ENCODE measurements around the gene GAS2L3.
"Not testable (repeated sequence)": the region's sequence is repeated elsewhere in the genome, so short reads cannot be mapped to it uniquely, and the experiment has no call there.

GAS2L3 gene

DNA sequence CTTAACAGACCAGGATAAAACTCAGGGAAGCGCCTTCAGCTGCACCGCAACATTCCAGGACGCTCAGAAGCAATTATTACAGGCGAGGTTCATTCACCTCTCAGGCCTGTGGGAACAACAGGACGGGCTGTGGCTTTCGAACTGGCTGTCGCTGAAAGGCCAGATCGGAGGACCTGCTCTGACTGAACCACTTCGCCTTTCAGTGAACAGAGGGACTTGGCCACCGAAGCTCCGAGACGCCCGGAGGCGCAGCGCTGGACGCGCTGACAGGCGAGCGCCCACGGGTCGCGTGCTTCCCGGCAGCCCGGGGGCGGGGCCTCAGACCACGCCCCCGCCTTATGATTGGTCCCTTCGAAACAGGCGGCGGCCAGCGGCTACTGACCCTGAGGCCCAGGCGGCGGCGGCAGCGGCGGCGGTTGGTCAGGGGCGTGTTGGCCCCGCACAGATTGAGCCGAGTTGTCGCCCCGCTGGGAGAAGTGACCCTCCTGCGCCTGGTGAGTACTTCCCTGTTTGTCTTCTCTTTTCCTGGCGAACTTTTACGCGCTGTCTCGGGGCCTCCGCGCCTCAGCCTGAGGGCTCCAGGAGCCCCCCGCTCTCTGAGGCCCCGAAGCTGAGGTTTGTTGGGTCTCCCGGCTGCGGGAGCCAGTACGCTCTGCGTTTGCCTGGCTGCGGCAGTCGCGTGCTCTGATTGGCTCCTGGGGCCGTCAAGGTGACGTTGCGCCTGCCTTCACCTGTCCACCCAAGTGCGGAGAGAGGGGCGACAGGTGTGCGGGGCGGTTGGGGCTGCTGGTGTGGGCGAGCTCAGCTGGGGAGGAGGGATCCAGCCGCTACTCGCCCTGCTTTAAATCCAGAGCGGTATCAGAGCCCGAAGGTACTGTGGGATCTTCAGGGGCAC is at the start of gene GAS2L3:
GAS2L3 (plus strand) TSS at position 393 of the 895 bp plus-strand sequence. CDS start 21,221 bp downstream, outside the sequence.
- DNase-seq, result peak; percentile 40 to 82

GRCh38 chr12:100528034-100528433 is 45.5 kb upstream of the GAS2L3 start:
- DNase-seq, result no peak

- no peak for DNase-seq
These were observed 44.9 kb upstream of the GAS2L3 start for GRCh38 chr12:100528471-100529127.

DNA sequence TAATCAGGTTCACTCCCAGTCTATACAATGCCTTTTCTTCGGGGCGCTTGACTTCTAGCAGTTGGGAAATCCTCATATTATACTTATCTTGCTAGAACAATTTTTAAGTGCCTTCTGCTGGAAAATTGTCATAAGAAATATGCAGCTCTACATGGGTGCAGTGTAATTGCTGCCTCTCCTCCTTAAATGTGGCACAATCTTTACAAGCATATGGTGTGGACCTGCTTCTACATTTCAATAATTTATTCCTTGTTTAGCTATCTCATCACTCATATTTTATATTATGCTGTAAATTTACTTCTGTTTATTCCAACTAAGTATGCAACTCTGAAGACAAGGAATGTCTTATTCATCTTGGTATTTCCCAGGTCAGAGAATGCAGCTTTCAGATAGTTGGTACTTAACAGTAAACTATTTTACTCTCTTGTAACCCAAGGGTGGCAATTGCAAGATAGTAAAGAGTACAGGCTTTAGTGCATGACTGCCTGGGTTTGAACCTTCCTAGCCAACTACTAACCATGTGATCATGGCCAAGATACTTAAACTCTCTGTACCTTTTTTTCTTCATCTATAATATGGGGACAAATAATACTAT is 43.6 kb upstream of the GAS2L3 start:
- no peak for DNase-seq

DNA sequence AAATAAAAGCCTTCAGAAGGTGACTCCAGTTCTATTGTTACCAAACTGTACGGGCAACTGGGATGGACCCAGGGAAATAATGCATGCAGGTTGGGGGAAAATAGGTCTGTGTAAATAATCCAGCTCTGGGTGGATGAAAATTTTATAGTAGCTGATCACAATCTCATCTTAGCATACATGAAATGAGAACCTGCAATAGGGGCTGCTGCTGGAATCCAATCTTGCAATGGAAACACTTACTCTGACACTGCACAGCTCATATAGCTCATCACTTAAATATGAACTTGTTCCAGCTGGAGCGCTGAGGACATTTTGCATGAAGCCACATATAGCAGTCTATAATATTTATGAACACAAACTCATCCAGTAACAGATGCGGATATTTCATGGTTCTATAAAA is 40.1 kb upstream of the GAS2L3 start:
- DNase-seq, result no peak

DNA sequence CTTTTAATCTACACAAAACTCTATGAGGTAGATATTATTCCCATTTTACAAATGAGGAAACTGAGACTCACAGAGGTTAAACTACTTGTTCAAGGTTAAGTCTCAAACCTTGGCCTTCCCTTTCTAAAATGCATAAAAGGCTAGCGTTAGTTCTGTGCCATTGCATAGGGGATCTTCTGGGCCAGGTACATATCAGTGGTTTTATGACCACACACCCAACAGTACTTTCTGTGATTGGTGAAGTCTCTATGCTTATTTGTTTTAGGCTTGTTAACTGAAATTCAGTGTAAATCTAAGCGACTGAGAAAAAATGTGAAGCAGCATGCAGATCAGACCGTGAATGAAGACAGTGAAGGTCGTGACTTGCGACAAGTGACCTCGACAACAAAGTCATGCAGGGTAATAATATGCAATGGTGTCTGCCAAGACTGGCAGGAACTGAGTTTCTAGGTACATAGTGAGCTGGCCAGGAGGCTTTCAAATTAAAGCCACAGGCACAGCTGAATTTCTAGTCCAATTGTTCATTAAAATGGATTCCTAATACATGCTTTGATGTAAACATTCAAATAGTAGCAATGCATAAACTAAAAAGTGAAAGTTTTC is 38.8 kb upstream of the GAS2L3 start:
- DNase-seq, result no peak

GRCh38 chr12:100539202-100539601 is 34.3 kb upstream of the GAS2L3 start:
- no peak for DNase-seq

GRCh38 chr12:100544165-100544564 is 29.3 kb upstream of the GAS2L3 start:
- no peak for DNase-seq

- no peak for DNase-seq
These were observed 28.4 kb upstream of the GAS2L3 start for GRCh38 chr12:100545092-100545491.

- peak in 1 of 2 experiments; percentile 24 for DNase-seq
These were observed 19.5 kb upstream of the GAS2L3 start for GRCh38 chr12:100553936-100554335.

- DNase-seq, result peak; percentile 62 to 82
These were observed 18.8 kb upstream of the GAS2L3 start for GRCh38 chr12:100554608-100555077.

DNA sequence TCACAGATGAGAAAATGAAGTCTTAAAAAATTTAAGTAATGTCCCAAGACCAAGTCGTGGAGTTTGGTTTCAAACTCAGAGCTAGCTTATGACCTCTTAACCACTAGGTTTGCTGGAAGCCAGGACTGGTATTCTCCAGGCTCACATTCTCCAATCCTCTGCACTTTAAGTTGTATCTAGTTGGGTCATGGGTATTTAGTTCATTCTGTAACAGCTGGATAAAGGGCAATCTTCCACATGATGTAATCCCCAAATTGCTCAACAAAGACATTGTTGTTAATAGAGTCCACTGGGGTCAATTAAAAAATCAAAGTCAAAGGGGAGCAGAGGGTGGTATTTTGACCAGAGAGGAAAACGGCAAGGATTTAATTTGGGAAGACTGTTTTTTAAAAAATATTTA is 17.8 kb upstream of the GAS2L3 start:
- DNase-seq, result no peak

GRCh38 chr12:100557357-100557756 is 16.1 kb upstream of the GAS2L3 start:
- no peak for DNase-seq

DNA sequence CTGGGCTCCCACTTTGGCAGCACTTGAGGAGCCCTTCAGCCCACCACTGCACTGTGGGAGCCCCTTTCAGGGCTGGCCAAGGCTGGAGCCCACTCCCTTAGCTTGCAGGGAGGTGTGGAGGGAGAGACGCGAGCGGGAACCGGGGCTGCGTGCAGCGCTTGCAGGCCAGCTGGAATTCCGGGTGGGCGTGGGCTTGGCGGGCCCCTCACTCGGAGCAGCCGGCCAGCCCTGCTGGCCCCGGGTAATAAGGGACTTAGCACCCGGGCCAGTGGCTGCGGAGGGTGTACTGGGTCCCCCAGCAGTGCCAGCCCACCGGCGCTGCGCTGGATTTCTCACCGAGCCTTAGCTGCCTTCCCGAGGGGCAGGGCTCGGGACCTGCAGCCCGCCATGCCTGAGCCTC is 14.2 kb upstream of the GAS2L3 start:
- DNase-seq, result not testable (repeated sequence)

GRCh38 chr12:100564090-100564489 is 9.4 kb upstream of the GAS2L3 start:
- DNase-seq, result no peak

DNA sequence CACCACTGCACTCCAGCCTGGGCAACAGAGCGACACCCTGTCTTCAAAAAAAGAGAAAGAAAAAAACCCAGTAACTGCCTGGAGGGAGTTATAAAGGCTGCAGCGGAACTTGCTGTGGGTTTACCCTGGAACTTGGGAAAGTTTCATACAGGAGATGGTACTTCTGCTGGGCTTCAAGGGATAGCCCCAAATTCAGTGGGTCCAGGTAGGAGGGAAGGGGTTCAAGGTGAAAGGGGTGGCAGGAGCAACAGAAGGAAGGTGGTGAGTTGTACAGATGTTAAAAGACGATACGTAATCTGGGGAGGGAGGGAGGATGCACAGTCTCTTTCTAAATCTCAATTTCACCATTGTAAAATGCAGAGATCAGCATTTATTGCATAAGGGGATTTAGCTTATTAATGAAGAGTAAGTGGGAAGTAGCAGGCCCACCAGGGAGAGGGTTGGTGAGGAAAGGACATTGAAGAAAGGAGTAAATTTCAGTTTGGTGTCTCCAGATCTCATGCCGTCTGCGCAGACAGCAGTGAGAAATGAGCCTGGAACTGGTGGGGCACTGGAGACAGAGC is 8.5 kb upstream of the GAS2L3 start:
- peak in 1 of 2 experiments; percentile 17 for DNase-seq

DNA sequence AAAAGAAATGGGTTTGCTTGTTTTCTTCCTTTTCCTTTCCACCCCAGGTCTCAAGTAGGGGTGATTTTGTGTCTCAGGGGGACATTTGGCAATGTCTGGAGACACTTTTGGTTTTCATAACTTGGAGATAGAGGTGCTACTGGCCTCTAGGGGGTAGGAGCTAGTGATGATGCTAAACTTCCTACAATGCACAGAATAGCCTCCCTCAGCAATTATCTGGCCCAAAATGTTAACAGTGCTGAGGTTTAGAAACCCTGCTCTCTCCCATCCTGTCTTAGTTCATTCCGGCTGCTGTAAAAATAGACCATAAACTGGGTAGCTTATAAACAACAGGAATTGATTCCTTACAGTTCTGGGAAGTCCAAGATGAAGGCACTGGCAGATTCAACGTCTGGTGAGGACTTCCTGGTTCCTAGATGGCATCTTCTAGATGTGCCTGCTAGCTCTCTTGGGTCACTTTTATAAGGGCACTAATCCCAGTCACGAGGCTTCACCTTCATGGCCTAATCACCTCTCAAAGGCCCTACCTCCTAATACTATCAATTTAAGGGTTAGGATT is 7.4 kb upstream of the GAS2L3 start:
- DNase-seq, result no peak

DNA sequence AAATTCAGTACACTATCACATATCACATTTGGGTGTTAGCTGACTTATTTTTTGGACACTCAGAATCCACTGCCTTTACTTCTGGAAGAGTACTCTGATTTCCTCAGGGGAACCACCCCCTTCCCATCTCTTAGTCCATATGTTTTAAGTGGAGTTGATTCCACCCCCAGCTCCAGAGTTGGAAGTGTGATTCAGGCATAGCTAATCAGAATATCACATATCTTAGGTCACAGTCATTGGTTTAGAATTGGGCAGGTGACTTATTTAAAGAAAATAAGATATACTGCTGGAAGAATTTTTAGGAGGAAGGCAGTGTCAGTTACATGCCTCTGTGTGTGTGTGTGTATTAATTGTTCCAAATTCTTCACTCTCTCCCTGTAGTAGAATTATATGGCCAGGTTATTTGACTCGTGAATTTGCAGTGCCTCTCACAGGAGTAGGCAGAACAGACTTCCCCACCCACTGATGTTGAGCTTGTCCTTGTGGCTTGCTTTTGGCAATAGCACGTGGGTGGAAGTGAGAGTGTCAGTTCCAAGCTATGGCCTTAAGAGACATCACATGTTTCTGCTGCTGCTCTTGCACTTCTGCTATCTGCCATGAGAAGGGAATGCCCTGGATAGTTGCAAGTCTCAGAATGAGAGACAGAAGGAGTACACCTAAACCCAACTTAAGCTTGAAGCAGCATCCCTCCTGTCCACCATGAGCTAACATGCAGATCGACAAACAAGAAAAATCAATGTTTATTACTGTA is 6.4 kb upstream of the GAS2L3 start:
- DNase-seq, result no peak

- no peak for DNase-seq
These were observed 5.5 kb upstream of the GAS2L3 start for GRCh38 chr12:100567945-100568344.

GRCh38 chr12:100572184-100572583 is 1.3 kb upstream of the GAS2L3 start:
- no peak for DNase-seq

DNA sequence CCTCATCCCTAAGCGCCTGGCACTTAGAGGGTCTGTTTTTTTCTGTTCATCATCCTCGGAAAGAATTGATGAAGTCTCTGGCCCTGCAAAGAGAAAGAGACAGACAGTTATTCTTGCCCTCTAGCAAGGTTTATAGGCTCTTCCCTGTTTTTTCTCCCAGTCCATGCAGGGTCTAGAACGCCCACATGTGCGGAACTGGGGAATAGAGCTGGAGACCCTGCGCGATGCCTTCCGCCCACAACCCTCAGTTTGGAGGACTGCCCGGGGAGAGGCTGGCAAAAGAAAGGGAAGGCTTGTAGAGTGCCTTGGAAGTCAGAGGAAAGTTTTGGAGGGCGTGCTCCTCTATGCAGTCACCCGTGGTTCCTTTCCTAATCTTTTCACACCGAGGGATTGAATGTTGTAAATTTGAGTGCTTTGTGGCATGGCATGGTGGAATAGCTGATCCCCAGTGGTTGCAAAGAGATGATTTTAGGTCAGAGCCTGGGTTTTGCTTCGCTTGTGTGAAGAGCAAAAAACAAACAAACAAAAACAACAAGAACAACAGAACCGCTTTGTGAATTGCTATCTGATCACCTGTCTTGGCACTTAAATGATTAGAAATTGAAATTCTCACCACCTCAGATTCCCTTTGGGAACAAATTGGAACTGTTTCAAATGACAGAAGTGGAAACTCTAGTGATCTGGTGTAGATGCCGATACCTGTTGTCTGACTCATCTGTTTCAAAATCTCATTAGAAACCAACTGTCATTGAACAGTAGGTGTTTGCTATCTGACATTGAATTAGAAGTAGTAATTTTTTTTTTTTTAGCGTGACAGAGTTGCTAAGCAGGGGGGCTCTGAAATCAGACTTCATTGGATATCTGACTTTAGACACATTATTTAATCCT is 947 bp downstream of the GAS2L3 start:
- no peak for DNase-seq

All from NCI-H524 (cell line).